Lower leg skin (tissue), 3 donors: ENCODE measurements around the gene ADGRG6.
"Not testable (repeated sequence)": the region's sequence is repeated elsewhere in the genome, so short reads cannot be mapped to it uniquely, and the experiment has no call there.

Experiments used
- CTCF ChIP-seq, 3 donors: fragments of 450-650 bp; IDR thresholded peaks; one replicate each; pipeline ENCODE4 v1.5.1; 2016; ENCODE audit warnings: antibody characterized with exemption in 3 of 3, mild to moderate bottlenecking in 3 of 3, moderate library complexity in 2 of 3
- POLR2A ChIP-seq, 2 donors: fragments of 450-650 bp; IDR thresholded peaks; one replicate each; pipeline ENCODE4 v1.6.1; 2016 to 2017; ENCODE audit warnings: antibody characterized with exemption in 2 of 2, mild to moderate bottlenecking in 1 of 2, moderate library complexity in 1 of 2

DNA sequence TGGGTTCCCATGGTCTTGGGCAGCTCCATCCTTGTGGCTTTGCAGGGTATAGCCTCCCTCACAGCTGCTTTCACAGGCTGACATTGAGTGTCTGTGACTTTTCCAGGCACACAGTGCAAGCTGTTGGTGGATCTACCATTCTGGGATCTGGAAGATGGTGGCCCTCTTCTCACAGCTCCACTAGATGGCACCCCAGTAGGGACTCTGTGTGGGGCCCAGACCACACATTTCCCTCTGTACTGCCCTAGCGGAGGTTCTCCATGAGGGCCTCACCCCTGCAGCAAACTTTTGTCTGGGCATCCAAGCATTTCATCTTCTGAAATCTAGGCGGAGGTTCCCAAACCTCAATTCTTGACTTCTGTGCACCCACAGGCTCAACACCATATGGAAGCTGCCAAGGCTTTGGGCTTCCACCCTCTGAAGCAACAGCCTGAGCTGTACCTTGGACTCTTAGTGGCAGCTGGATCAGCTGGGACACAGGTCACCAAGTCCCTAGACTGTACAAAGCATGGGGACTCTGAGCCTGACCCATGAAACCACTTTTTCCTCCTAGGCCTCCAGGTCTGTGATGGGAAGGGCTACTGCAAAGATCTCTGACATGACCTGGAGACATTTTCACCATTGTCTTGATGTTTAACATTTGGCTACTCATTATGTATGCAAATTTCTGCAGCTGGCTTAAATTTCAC is 124.8 kb downstream of the ADGRG6 start:
- not testable (repeated sequence) for TF ChIP-seq CTCF, POLR2A (IDR thresholded peaks at IDR 0.05)
